Activated gamma-delta T cell treated with Interleukin-2 at 50 U/mL for 16 hours (primary cell): Measurements from ENCODE around the gene UCP2.
"Not testable (repeated sequence)": the region's sequence is repeated elsewhere in the genome, so short reads cannot be mapped to it uniquely, and the experiment has no call there.

Source experiments
- DNase-seq: peaks from one replicate; pipeline ENCODE4 v3.0.0-alpha.2; 2020

UCP2 gene

GRCh38 chr11:73936047-73936446 is 46.6 kb downstream of the UCP2 start:
- not testable (repeated sequence) for DNase-seq

- DNase-seq: no peak
Observed at GRCh38 chr11:73932781-73933180, 49.9 kb downstream of the UCP2 start.

DNA sequence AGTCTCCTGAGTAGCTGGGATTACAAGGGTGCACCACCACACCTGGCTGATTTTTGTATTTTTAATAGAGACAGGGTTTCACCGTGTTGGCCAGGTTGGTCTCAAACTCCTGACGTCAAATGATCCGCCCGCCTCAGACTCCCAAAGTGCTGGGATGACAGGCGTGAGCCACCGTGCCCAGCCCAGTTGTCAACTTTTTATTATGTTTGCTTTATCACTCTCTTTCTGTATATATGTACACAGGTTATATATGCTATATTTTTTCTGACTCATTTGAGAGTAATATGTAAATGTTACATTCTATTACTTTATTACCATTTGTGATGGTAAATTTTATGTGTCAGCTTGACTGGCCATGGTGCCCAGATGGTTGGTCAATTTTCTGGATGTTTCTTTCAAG is 50.7 kb downstream of the UCP2 start:
- DNase-seq: no peak

DNA sequence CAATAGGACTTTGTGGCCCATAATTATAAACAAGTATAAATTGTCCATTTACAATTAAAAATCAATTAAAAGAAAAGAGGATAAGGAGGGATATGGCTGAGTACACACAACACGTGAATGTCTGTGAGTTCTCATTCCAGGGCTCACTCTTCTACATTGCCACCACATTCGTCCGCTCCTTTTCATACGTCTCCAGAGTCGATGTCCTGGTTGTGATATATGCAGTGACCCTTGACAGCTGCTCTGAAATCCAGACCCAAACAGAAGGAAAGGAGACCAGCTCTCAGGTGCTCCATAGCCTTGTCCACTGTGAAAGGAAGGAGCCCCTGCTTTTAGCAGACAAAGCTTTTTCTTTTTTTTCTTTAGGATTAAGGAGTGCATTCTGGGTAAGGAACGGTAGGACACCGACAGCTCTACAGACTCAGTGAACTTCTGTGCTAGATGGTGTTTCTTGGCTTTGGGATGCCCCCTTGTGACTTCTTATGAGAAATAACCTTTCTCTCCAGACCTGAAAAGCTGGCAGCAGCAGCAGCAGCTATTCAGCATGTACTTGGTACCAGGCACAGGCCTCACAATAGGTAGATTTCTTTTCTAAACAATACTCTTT is 51.5 kb downstream of the UCP2 start:
- DNase-seq: no peak

GRCh38 chr11:73929388-73929787 is 53.3 kb downstream of the UCP2 start:
- DNase-seq: no peak
